ENCODE results near the gene NFIX.

Gene NFIX

GRCh38 chr19:13138171-13138915, 143.1 kb downstream of the NFIX start:
- no peak for TF ChIP-seq CTCF (IDR thresholded peaks at IDR 0.05; ENCODE audit: low read depth, low read length)
- DNase-seq (ENCODE audit: low read depth, low spot score), result no peak
- in situ Hi-C loops (cut with HindIII; ENCODE audit: low sequenced_read_pairs), result no loop called here
- H3K4me3 ChIP-seq (ENCODE audit: low read depth, low read length), result no peak overlapping the region

GRCh38 chr19:13138916-13139198, 143.6 kb downstream of the NFIX start:
- in situ Hi-C loops (cut with HindIII; ENCODE audit: low sequenced_read_pairs), result no loop called here
- no peak for TF ChIP-seq CTCF (IDR thresholded peaks at IDR 0.05; ENCODE audit: low read depth, low read length)
- no peak overlapping the region for H3K4me3 ChIP-seq (ENCODE audit: low read depth, low read length)
- DNase-seq (ENCODE audit: low read depth, low spot score), result no peak

GRCh38 chr19:13139633-13140311, 144.5 kb downstream of the NFIX start:
- no peak for DNase-seq (ENCODE audit: low read depth, low spot score)
- in situ Hi-C loops (cut with HindIII; ENCODE audit: low sequenced_read_pairs), result no loop called here
- no peak overlapping the region for H3K4me3 ChIP-seq (ENCODE audit: low read depth, low read length)
- no peak for TF ChIP-seq CTCF (IDR thresholded peaks at IDR 0.05; ENCODE audit: low read depth, low read length)

GRCh38 chr19:13146763-13147563, 151.7 kb downstream of the NFIX start:
- no peak overlapping the region for H3K4me3 ChIP-seq (ENCODE audit: low read depth, low read length)
- no peak for DNase-seq (ENCODE audit: low read depth, low spot score)
- no peak for TF ChIP-seq CTCF (IDR thresholded peaks at IDR 0.05; ENCODE audit: low read depth, low read length)
- in situ Hi-C loops (cut with HindIII; ENCODE audit: low sequenced_read_pairs), result no loop called here

Measured in astrocyte of the spinal cord (primary cell).